SU-DHL-6 (cell line): ENCODE data around the gene MT1G.
"Not testable (repeated sequence)": the region's sequence is repeated elsewhere in the genome, so short reads cannot be mapped to it uniquely, and the experiment has no call there.

Experiments used
- CTCF ChIP-seq: fragments of 200-600 bp; sonication (generic); IDR thresholded peaks from one replicate; pipeline ENCODE4 v1.5.1; 2017; ENCODE audit warnings: antibody characterized with exemption, mild to moderate bottlenecking, low read length, moderate library complexity; ENCODE audit not compliant: insufficient read depth, poor library complexity, severe bottlenecking
- EZH2phosphoT487 ChIP-seq: fragments of 200-600 bp; sonication (generic), shearing (Covaris generic); conservative IDR thresholded peaks from 2 replicates; pipeline ENCODE4 v1.6.1; 2018; ENCODE audit warnings: mild to moderate bottlenecking, antibody characterized with exemption, low read length, moderate library complexity, mixed read lengths

GRCh38 chr16:56717532-56717931, 49.7 kb upstream of the MT1G start:
- not testable (repeated sequence) for TF ChIP-seq CTCF, EZH2phosphoT487
